DND-41 (cell line): ENCODE results near the gene CD200.

ENCODE experiments used
- ATAC-seq: fragments of 200-7000 bp; cut with Tn5 transposase; 3 replicates; pipeline ENCODE4 v1.9.1; 2021; ENCODE audit warnings: low read depth; ENCODE audit not compliant: insufficient read depth
- DNase-seq: peaks from one replicate; pipeline ENCODE4 v3.0.0-alpha.2; 2020
- H2AFZ ChIP-seq: 2 replicates; pipeline ENCODE4 v1.6.0; 2012; ENCODE audit warnings: low read depth, low read length
- H3K27ac ChIP-seq: 2 replicates; pipeline ENCODE4 v1.5.1; 2012; ENCODE audit warnings: low read length, inconsistent platforms
- H3K27me3 ChIP-seq: fragments of 200-600 bp; sonication (generic); 2 replicates; pipeline ENCODE4 v1.6.0; 2012; ENCODE audit warnings: low read length, mild to moderate bottlenecking, inconsistent platforms; ENCODE audit not compliant: insufficient read depth, poor library complexity
- H3K36me3 ChIP-seq: 2 replicates; pipeline ENCODE4 v1.5.1; 2012; ENCODE audit warnings: low read length, inconsistent platforms; ENCODE audit not compliant: insufficient read depth
- H3K4me1 ChIP-seq: 2 replicates; pipeline ENCODE4 v1.5.1; 2012; ENCODE audit warnings: mild to moderate bottlenecking, low read length; ENCODE audit not compliant: insufficient read depth
- H3K4me2 ChIP-seq: 2 replicates; pipeline ENCODE4 v1.6.0; 2012; ENCODE audit warnings: mild to moderate bottlenecking, moderate library complexity, low read length, inconsistent platforms; ENCODE audit not compliant: insufficient read depth
- H3K4me3 ChIP-seq, 2 experiments: fragments of 200-600 bp in 1 of 2; shearing (Covaris generic) in 1 of 2; 2 replicates each; pipeline ENCODE4 v1.5.1; 2012 to 2016; ENCODE audit warnings: inconsistent platforms in 2 of 2, low read length in 2 of 2, mild to moderate bottlenecking in 2 of 2, low read depth in 1 of 2, moderate library complexity in 1 of 2
- H3K79me2 ChIP-seq: 2 replicates; pipeline ENCODE4 v1.6.0; 2012; ENCODE audit warnings: low read length, inconsistent platforms; ENCODE audit not compliant: insufficient read depth
- H3K9ac ChIP-seq: 2 replicates; pipeline ENCODE4 v1.6.0; 2012; ENCODE audit warnings: low read depth, mild to moderate bottlenecking, inconsistent platforms, low read length, moderate library complexity
- H3K9me3 ChIP-seq: 2 replicates; pipeline ENCODE4 v1.5.1; 2012; ENCODE audit warnings: low read length, moderate library complexity, mild to moderate bottlenecking, inconsistent platforms; ENCODE audit not compliant: insufficient read depth, severe bottlenecking
- H4K20me1 ChIP-seq: 2 replicates; pipeline ENCODE4 v1.6.0; 2012; ENCODE audit warnings: low read length; ENCODE audit not compliant: insufficient read depth
- EZH2 ChIP-seq: IDR thresholded peaks from 3 replicates; pipeline ENCODE4 v1.6.1; 2012; ENCODE audit warnings: borderline replicate concordance, low read depth, mild to moderate bottlenecking, moderate library complexity, low read length, inconsistent platforms; ENCODE audit not compliant: severe bottlenecking
- TF ChIP-seq, protein P1 (sequence below): IDR thresholded peaks from 2 replicates; pipeline ENCODE4 v1.5.1; 2012; ENCODE audit warnings: borderline replicate concordance, low read length, moderate library complexity, mild to moderate bottlenecking; ENCODE audit not compliant: poor library complexity, severe bottlenecking; ENCODE audit errors: extremely low read depth

The CD200 gene

GRCh38 chr3:112338727-112339056 is 5.7 kb downstream of the CD200 start:
- Histone ChIP-seq H3K27me3 (no peaks in the 10 kb centered on the region), H3K9ac (no peak overlapping the region), H3K4me2 (no peak overlapping the region), H2AFZ (no peak overlapping the region), H3K4me1 (no peaks in the 10 kb centered on the region), H3K27ac (no peak overlapping the region), H3K79me2 (no peaks in the 10 kb centered on the region), H3K9me3 (no peaks in the 10 kb centered on the region), H4K20me1 (no peaks in the 10 kb centered on the region), H3K4me3 (no peak overlapping the region), H3K36me3 (no peaks in the 10 kb centered on the region)
- ATAC-seq, result no peak
- DNase-seq, result no peak
- no peak for TF ChIP-seq EZH2

GRCh38 chr3:112339134-112339533 is 6.2 kb downstream of the CD200 start:
- H3K9me3 ChIP-seq, result no peaks in the 10 kb centered on the region
- H4K20me1 ChIP-seq, result no peaks in the 10 kb centered on the region
- H3K27me3 ChIP-seq, result no peaks in the 10 kb centered on the region
- no peak overlapping the region for H2AFZ ChIP-seq
- no peak overlapping the region for H3K4me3 ChIP-seq
- no peaks in the 10 kb centered on the region for H3K36me3 ChIP-seq
- no peak overlapping the region for H3K27ac ChIP-seq
- H3K4me1 ChIP-seq, result no peaks in the 10 kb centered on the region
- no peak for TF ChIP-seq EZH2
- TF ChIP-seq, protein P1, sequence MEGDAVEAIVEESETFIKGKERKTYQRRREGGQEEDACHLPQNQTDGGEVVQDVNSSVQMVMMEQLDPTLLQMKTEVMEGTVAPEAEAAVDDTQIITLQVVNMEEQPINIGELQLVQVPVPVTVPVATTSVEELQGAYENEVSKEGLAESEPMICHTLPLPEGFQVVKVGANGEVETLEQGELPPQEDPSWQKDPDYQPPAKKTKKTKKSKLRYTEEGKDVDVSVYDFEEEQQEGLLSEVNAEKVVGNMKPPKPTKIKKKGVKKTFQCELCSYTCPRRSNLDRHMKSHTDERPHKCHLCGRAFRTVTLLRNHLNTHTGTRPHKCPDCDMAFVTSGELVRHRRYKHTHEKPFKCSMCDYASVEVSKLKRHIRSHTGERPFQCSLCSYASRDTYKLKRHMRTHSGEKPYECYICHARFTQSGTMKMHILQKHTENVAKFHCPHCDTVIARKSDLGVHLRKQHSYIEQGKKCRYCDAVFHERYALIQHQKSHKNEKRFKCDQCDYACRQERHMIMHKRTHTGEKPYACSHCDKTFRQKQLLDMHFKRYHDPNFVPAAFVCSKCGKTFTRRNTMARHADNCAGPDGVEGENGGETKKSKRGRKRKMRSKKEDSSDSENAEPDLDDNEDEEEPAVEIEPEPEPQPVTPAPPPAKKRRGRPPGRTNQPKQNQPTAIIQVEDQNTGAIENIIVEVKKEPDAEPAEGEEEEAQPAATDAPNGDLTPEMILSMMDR, result no peak
- ATAC-seq (no peak), DNase-seq (no peak)
- no peak overlapping the region for H3K4me2 ChIP-seq
- H3K9ac ChIP-seq, result no peak overlapping the region
- H3K79me2 ChIP-seq, result no peaks in the 10 kb centered on the region

GRCh38 chr3:112339609-112340008 is 6.7 kb downstream of the CD200 start:
- no peak for ATAC-seq
- no peak overlapping the region for H3K27ac ChIP-seq

GRCh38 chr3:112341386-112341785 is 8.4 kb downstream of the CD200 start:
- H2AFZ ChIP-seq, result no peak overlapping the region
- H4K20me1 ChIP-seq, result no peaks in the 10 kb centered on the region
- no peak for ATAC-seq
- H3K9ac ChIP-seq, result no peak overlapping the region
- H3K27me3 ChIP-seq, result no peaks in the 10 kb centered on the region
- H3K27ac ChIP-seq, result no peak overlapping the region
- H3K4me2 ChIP-seq, result no peak overlapping the region
- H3K79me2 ChIP-seq, result no peaks in the 10 kb centered on the region
- no peaks in the 10 kb centered on the region for H3K4me1 ChIP-seq
- no peak for TF ChIP-seq EZH2
- TF ChIP-seq, protein P1, result no peak
- H3K36me3 ChIP-seq, result no peaks in the 10 kb centered on the region
- no peaks in the 10 kb centered on the region for H3K9me3 ChIP-seq
- DNase-seq, result no peak
- H3K4me3 ChIP-seq, result no peak overlapping the region

More at GRCh38 chr3:112339609-112340008, 6.7 kb downstream of the CD200 start:
- Histone ChIP-seq H3K36me3 (no peaks in the 10 kb centered on the region), H3K9me3 (no peaks in the 10 kb centered on the region), H2AFZ (no peak overlapping the region), H3K4me2 (no peak overlapping the region), H3K79me2 (no peaks in the 10 kb centered on the region), H3K4me3 (no peak overlapping the region), H3K27me3 (no peaks in the 10 kb centered on the region), H3K4me1 (no peaks in the 10 kb centered on the region), H3K9ac (no peak overlapping the region), H4K20me1 (no peaks in the 10 kb centered on the region)
- no peak for TF ChIP-seq EZH2
- TF ChIP-seq, protein P1, result no peak
- DNase-seq, result no peak
